ENCODE data around the gene WNT7A. TPM values are rescaled to one million over a fixed set of nuclear protein-coding genes. Genes with fewer than 3 reads are reported as not detected.

Gene WNT7A
- total and polyA plus RNA-seq, 4 donors = not detected

- TF ChIP-seq HNF4G (IDR thresholded peaks at IDR 0.05) (no peak), JUND (IDR thresholded peaks at IDR 0.05) (no peak), SP1 (IDR thresholded peaks at IDR 0.05) (no peak), MAX (IDR thresholded peaks at IDR 0.05) (no peak), CTCF (IDR thresholded peaks at IDR 0.05; ENCODE audit: low read depth, low read length, missing input control) (no peak), YY1 (IDR thresholded peaks at IDR 0.05) (no peak), HNF4A (conservative IDR thresholded peaks at IDR 0.05) (no peak)
- Histone ChIP-seq H3K4me3 (ENCODE audit: low read depth in 1 of 3, low read length in 3 of 3) (no peak overlapping the region), H3K4me1 (ENCODE audit: control insufficient read depth in 4 of 4, insufficient read depth in 4 of 4, low read length in 3 of 4) (no peaks in the 10 kb centered on the region), H3K9me3 (ENCODE audit: control insufficient read depth in 4 of 4, low read length in 3 of 4) (no peaks in the 10 kb centered on the region), H3K9ac (ENCODE audit: low read depth in 1 of 2, low read length in 2 of 2) (no peak overlapping the region), H3K36me3 (ENCODE audit: control insufficient read depth in 4 of 4, insufficient read depth in 3 of 4, low read depth in 1 of 4, low read length in 3 of 4) (no peaks in the 10 kb centered on the region), H3K27me3 (ENCODE audit: control insufficient read depth in 4 of 4, insufficient read depth in 4 of 4, low read length in 3 of 4) (peaks cover 0 to 8% (median 0%) of the 10 kb centered on the region in 4 donors), H3K27ac (ENCODE audit: low read depth in 1 of 2, low read length in 2 of 2) (no peak overlapping the region)
- 77% methylated on average over 6 of the region's 6 CpGs for WGBS
- no peak for DNase-seq (ENCODE audit: low spot score)
These were observed 7.8 kb upstream of the WNT7A start for GRCh38 chr3:13887495-13888300.

- Histone ChIP-seq H3K4me3 (ENCODE audit: low read depth in 1 of 3, low read length in 3 of 3) (no peak overlapping the region), H3K9ac (ENCODE audit: low read depth in 1 of 2, low read length in 2 of 2) (no peak overlapping the region), H3K27ac (ENCODE audit: low read depth in 1 of 2, low read length in 2 of 2) (no peak overlapping the region), H3K36me3 (ENCODE audit: control insufficient read depth in 4 of 4, insufficient read depth in 3 of 4, low read depth in 1 of 4, low read length in 3 of 4) (no peaks in the 10 kb centered on the region), H3K9me3 (ENCODE audit: control insufficient read depth in 4 of 4, low read length in 3 of 4) (peaks cover 2 to 8% (median 4%) of the 10 kb centered on the region in 4 donors), H3K4me1 (ENCODE audit: control insufficient read depth in 4 of 4, insufficient read depth in 4 of 4, low read length in 3 of 4) (no peaks in the 10 kb centered on the region), H3K27me3 (ENCODE audit: control insufficient read depth in 4 of 4, insufficient read depth in 4 of 4, low read length in 3 of 4) (peaks cover 2 to 8% (median 5%) of the 10 kb centered on the region in 4 donors)
- 75% methylated on average over 4 of the region's 4 CpGs for WGBS
- no peak for TF ChIP-seq ATF3 (IDR thresholded peaks at IDR 0.05)
- no peak for TF ChIP-seq HNF4G (IDR thresholded peaks at IDR 0.05)
- no peak for TF ChIP-seq GABPA (IDR thresholded peaks at IDR 0.05 in 1 of 2, conservative IDR thresholded peaks at IDR 0.05 in 1 of 2)
- TF ChIP-seq REST (IDR thresholded peaks at IDR 0.05) = no peak
- no peak for TF ChIP-seq RAD21 (IDR thresholded peaks at IDR 0.05)
- TF ChIP-seq ZBTB33 (IDR thresholded peaks at IDR 0.05) = no peak
- TF ChIP-seq HNF4A (conservative IDR thresholded peaks at IDR 0.05) = no peak
- no peak for TF ChIP-seq MAX (IDR thresholded peaks at IDR 0.05)
- TF ChIP-seq RXRA (IDR thresholded peaks at IDR 0.05) = no peak
- no peak for TF ChIP-seq CTCF (IDR thresholded peaks at IDR 0.05; ENCODE audit: low read depth, low read length, missing input control)
- no peak for TF ChIP-seq FOXA1 (IDR thresholded peaks at IDR 0.05)
- TF ChIP-seq EGR1 (IDR thresholded peaks at IDR 0.05; ENCODE audit: low read depth in 2 of 2) = no peak
- TF ChIP-seq YY1 (IDR thresholded peaks at IDR 0.05) = no peak
- no peak for TF ChIP-seq SP1 (IDR thresholded peaks at IDR 0.05)
- TF ChIP-seq NR2F2 (IDR thresholded peaks at IDR 0.05) = no peak
- no peak for TF ChIP-seq FOXA2 (IDR thresholded peaks at IDR 0.05)
- TF ChIP-seq TAF1 (conservative IDR thresholded peaks at IDR 0.05) = no peak
- TF ChIP-seq JUND (IDR thresholded peaks at IDR 0.05) = no peak
- DNase-seq (ENCODE audit: low spot score) = no peak
These were observed 6.8 kb upstream of the WNT7A start for GRCh38 chr3:13886593-13887129.

Data from liver (tissue), 9 donors.